Measurements from ENCODE around the gene SERF2.
"Not testable (repeated sequence)": the region's sequence is repeated elsewhere in the genome, so short reads cannot be mapped to it uniquely, and the experiment has no call there.

SERF2 gene

GRCh38 chr15:43830691-43831275 is 38.7 kb downstream of the SERF2 start:
- DNase-seq = not testable (repeated sequence)

GRCh38 chr15:43831519-43832052 is 39.5 kb downstream of the SERF2 start:
- DNase-seq = not testable (repeated sequence)

- not testable (repeated sequence) for DNase-seq
These were observed 40.4 kb downstream of the SERF2 start for GRCh38 chr15:43832485-43832884.

- DNase-seq = no peak
These were observed 53.3 kb downstream of the SERF2 start for GRCh38 chr15:43845421-43845820.

All from stimulated activated CD8-positive, alpha-beta memory T cell treated with anti-CD3 and anti-CD28 coated beads, Interleukin-4, amount 100 ng/mL, for 48 hours (primary cell).